Superior temporal gyrus (tissue), 1 donor: ENCODE data around the gene CASP4.
A peak's percentile ranks its signal among the peaks of the same experiment; 100 is the strongest.
"Not testable (repeated sequence)": the region's sequence is repeated elsewhere in the genome, so short reads cannot be mapped to it uniquely, and the experiment has no call there.

ENCODE experiments used
- DNase-seq: peaks from one replicate; pipeline ENCODE4 v3.0.0-alpha.2; 2016; ENCODE audit errors: extremely low spot score

CASP4 gene

DNA sequence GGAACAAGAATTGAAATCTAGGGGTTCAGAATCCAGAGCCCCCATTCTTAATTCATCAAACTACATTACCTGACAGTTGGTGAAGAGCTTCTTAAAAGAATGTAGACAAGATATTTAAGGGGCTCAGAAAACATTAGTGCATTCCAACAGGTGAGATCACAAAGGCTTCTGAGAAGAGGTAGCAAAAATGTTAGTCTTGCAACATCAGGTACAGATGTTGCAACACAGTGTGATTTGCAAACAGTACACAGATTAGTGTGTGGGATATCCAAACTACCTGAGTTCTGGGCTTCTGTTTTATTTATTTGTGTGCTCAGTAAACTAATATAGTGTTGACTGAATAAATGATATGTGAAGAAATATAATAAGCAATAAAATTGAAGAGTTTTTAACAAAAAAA lies 11.8 kb downstream of the CASP4 start:
- DNase-seq: no peak

- DNase-seq: peak; percentile 42
Measured at GRCh38 chr11:104946907-104947306, 21.5 kb downstream of the CASP4 start.

GRCh38 chr11:104944076-104944475 lies 24.3 kb downstream of the CASP4 start:
- no peak for DNase-seq

GRCh38 chr11:104943561-104943960 lies 24.8 kb downstream of the CASP4 start:
- DNase-seq: no peak

- DNase-seq: no peak
Measured at GRCh38 chr11:104934594-104934993, 33.8 kb downstream of the CASP4 start.

DNA sequence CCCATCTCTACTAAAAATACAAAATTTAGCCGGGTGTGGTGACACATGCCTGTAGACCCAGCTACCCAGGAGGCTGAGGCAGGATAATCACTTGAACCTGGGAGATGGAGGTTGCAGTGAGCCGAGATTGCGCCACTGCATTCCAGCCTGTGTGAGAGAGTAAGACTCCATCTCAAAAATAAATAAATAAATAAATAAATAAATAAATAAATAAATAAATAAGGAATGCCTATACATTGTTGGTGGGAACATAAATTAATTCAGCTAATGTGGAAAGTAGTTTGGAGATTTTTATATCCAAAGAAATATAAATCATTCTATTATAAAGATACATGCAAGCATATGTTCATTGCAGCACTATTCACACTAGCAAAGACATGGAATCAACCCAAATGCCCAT lies 34.3 kb downstream of the CASP4 start:
- not testable (repeated sequence) for DNase-seq

DNA sequence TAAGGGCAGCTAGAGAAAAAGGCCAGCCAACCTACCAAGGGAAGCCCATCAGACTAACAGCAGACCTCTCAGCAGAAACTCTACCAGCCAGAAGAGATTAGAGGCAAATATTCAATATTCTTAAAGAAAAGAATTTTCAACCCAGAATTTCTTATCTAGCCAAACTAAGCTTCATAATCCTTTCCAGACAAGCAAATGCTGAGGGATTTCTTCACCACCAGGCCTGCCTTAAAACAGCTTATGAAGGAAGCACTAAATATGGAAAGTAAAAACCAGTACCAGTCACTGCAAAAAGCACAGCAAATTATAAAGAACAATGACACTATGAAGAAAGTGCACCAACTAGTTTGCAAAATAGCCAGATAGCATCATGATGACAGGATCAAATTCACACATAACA lies 39.6 kb downstream of the CASP4 start:
- DNase-seq: no peak

DNA sequence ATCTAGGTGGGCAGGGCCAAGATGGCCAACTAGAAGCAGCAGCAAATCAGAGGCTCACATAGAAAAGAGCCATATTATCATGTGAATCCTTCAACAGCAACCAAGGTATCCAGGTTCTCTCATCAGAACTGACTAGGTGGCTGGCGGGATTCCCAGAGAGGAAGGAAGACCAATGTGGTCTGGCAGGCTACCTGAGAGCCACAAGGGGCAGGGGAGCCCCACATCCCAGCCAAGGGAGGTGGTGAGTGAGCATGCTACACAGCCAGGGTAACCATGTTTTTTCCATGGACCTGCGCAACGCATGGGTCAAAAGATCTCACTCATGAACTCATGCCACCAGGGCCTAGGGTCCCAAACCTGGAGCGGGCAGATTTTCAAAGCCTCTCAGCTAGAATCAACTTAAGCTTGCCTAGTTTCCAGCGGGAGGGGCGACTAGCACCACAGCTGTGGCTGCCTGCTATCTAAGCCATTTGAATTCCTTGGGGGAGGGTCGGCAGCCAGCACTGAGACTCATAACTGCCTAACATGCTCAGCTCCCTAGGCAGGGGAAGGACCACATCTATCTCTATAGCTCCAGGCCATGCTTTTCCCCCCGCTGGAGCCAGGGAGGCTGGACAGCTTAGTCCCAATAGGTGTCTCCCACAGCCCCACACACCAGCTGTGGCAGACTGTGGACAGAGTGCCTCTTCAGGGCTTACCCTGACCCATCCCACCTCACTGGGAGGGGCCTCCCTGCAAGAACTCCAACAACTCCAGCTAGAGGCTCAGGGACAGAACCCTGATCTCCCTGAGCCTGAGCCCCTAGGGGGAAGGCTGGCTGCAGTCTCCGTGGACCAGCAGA lies 41.4 kb downstream of the CASP4 start:
- no peak for DNase-seq

DNA sequence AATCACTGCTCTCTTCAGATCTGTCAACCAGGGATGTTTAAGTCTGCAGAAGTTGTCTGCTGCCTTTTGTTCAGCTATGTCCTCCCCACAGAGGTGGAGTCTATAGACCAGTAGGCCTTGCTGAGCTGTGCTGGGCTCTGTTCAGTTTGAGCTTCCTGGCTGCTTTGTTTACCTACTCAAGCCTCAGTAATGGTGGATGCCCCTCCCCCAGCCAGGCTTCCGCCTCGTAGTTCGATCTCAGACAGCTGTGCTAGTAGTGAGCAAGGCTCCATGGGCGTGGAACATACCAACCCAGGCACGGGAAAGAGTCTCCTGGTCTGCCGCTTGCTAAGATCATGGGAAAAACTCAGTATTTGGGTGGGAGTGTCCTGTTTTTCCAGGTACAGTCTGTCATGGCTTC lies 42.5 kb downstream of the CASP4 start:
- DNase-seq: no peak

DNA sequence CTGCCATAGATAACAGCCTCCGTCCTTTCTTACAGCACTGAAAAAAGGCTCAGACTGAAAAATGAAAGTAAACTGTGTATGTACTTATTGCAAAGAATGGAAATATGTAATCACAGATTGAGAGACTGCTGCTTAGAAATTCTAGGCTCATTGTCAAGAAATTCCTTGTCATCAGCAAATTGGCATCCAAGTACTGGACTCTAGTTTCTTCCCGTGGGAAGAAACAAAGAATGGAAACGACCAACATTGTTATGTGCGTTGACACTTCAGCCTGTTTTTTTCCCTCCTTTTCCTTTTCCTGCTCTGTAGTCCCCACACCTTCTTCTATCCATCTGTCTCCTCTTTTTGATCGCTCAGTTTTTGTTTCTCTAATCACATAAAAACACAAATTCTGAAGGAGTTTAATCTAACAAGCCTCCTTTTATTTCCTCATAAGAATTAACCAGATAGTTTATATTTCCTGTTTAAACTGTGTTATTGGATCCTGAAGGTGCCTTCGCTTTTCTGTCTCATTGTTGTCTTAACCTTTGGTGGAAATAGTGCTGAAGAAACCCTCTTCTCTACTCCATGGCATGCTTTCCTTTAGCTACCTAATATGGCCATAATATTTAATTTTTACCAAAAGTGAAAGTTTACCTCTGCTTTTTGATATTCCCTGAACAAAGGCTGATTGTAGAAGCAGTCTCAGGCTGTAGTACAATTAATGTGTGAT lies 50.1 kb downstream of the CASP4 start:
- peak; percentile 44 for DNase-seq

GRCh38 chr11:104917271-104918112 lies 50.9 kb downstream of the CASP4 start:
- DNase-seq: no peak

DNA sequence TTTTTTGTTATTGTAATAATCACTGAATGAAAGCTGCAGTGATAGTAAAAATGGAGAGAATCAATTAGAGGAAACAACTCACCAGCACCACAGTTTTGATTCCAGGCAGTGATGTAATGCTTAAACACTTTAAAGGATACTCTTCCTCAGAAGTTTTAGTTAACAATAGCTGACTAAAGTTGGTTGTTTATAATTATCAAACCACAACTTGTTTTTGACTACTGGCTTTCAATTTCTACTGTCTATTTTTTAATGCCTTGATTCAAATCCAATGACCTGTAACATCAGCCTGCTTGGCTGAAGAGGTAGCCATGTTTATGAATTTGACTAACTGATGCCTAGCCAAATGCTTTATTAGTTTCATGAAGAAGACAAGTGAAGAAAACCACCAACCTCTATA lies 51.9 kb downstream of the CASP4 start:
- DNase-seq: no peak

DNA sequence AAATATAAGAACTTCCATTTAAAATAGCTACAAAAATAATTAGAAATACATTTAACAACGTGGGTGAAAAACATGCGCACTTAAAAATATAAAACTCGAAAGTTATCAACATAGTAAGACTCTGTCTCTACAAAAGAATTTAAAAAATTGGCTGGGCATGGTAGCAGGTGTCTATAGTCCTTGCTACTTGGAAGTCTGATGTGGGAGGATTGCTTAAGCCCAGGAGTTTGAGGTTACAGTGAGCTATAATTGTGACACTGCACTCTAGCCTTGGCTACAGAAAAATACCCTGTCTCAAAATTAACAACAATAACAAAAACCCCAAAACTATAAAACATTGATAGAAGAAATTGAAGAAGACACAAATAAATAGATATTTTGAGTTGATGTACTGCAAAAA lies 56.3 kb downstream of the CASP4 start:
- DNase-seq: no peak

GRCh38 chr11:104908186-104908531 lies 60.2 kb downstream of the CASP4 start:
- DNase-seq: no peak

DNA sequence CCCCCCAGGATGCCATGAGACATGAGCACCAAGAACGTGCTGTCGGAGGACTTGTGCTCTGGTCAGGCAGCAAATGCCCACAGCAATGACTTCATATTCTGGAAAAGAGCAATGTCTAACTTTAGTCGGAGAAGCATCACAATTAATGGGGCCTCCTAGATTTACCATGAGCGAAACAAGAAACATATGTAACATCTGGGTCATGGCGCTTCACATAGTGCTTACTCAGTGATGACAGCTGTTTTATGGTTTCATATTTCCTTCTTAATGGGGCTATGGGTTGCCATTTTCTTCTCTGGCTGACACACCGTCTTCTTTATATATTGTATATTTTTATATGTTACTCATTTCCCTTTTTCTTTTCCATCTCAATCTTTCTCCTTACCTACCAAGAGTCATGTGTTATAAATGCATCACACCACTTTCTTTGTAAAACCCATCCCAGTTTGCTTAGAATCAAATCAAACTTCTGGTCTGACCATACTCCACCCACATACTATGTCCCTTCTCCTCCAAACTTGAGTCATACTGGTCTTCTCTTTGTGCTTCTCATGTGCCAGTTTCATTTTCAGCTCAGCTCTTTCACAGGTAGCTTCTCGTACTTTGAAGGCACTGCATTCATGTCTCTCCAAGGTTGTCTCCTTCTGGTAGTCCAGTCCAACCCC lies 60.7 kb downstream of the CASP4 start:
- no peak for DNase-seq

DNA sequence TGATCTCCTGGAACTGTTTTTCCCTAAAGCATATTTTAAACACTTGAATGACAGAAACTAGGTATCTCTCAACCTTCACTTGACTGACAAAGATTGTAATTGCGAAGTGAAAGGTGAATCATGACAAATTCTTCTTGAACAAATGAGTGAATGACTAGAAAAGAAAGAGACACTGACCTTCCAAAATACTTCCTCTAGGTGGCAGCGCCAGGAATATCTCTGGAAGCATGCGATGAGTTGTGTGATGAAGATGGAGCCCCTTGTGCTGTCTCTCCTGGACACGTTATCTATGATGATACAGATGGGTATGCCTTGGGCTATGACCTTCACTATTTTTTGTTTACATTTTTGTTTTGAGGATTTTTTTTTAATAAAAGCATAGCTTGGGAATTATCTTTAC lies 63.1 kb downstream of the CASP4 start:
- no peak for DNase-seq

GRCh38 chr11:104899226-104899625 lies 69.1 kb downstream of the CASP4 start:
- no peak for DNase-seq

DNA sequence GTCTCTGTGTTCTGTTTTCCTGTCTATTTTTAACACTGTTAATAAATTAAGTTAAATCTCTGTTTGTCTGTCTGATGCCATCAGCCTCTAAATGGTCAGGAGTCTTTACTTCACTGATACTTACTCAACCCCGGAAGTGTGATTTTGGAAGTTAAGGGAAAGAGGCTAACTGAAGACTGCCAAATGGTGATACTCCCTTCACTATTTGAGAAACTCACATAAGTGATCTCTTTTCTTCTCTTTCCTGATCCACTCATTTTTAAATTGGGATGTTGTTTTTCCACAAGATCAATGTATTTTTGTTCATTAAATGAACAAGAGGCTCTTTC lies 69.7 kb downstream of the CASP4 start:
- DNase-seq: no peak

DNA sequence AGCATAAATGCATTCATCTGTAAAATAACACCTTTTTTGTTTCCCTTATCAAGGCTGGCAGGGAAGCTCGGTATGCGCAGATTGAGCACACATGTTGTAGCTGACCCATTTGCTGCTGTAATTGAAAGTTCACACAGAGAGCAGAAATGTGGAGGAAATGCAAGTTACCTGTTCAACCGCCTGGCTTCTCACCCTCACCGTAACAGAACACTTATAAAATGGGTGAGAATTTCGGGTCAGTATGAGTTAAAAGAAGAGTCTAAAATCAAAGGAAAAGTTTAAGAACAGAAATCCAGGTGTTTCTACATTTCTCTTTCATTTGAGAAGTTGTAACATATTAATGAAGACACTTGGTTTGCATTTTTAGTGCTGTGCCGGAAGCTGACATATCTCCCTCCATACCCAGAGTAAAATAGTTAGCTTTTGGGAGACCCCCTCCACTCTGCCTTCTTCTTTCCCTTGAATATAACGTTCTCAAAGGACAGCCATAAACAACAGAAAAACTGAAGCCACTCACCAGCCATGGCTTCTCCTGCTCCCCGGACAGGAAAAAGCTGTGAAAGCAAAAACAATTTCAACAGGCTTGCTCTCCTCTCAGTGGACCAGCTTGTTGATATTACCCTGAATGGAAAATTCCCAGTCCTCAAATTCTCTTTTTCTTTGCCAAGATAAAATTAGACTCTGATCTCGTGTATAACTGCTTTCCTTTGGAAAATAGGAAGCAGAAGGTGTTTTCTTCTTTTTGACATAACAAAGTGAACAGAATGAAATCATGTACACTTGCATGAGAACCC lies 70.3 kb downstream of the CASP4 start, which contains the start of gene CASP12:
Gene CASP12 (minus strand): TSS at position 570 of the 794 bp plus-strand sequence.
- DNase-seq: no peak

DNA sequence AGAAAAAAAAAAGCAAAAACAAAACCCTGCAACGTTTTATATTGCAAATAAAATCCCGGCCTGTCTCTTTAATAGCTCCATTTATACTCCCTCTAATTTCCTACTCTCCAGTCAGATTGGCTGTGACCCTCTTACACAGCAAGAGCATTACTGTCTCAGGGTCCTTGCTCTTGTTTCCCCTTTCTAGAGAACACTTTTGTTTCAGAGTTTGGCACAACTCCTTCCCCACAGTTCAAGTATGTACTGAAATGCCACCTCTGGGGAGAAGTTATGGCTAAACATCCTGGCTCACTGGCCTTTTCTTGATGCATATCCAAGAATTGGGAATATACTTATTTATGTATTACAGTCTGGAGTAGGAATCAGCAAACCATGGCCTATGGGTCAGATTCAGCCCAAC lies 72.7 kb downstream of the CASP4 start:
- DNase-seq: no peak

- DNase-seq: no peak
Measured at GRCh38 chr11:104893876-104894275, 74.5 kb downstream of the CASP4 start.
